GM10248 (cell line): ENCODE data around the gene ZNF273.

Source experiments
- CTCF ChIA-PET: fragments of 300-600 bp; sonication (Branson Sonifier 250); formaldehyde crosslinking; extraction: SDS; loops from one replicate; lab custom pipeline; 2021; ENCODE audit warnings: antibody characterized with exemption; lab: Yijun Ruan, JAX
- POLR2A ChIA-PET: fragments of 350-650 bp; sonication (Branson Sonifier 250); formaldehyde crosslinking; extraction: SDS; loops from one replicate; lab custom pipeline; 2020; ENCODE audit warnings: antibody characterized with exemption; lab: Yijun Ruan, JAX
- DNase-seq: peaks from one replicate; pipeline ENCODE4 v3.0.0; 2012; ENCODE audit errors: extremely low spot score
- TF ChIP-seq, protein P1 (sequence below): IDR thresholded peaks from 2 replicates; pipeline ENCODE4 v1.5.1; 2012; ENCODE audit warnings: mild to moderate bottlenecking, low read depth; ENCODE audit errors: extremely low read depth, missing control alignments, control extremely low read depth

The ZNF273 gene

DNA sequence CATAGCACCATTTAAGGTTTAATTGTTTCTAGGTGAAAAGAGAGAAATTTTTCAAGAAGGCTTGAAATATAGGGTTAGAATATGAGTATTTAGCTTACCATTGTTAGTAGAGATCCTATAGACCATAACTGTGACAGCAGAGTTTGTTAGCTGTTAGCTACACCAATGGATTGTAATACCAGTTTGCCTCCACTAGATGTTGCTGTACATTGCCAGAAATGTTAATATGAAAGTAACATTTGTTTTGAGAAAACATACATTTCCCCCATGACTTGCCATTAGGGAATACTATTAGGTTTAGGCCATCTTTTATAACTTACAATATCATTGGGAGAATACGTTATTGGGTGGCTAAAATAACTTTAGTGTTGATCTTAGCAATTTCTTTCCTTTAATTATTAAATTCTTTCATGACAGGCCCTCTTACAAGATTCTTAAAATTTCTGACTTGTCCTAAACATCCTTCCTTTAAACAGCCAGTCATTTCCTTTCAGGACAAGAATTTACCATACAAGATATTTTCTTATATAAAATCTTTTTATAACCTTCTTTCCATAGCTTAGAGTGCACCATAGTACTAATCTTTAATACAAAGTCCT lies 48.3 kb downstream of the ZNF273 start:
- peak; percentile 46 for DNase-seq
- ChIA-PET POLR2A (no interaction called here), CTCF (interaction anchor here (0.6 to 4.2 kb wide), 15 partner anchors 9 to 490 kb away, joined by 3 to 34 read pairs (median 3); no protein-coding TSS in a partner anchor)
- TF ChIP-seq, protein P1, sequence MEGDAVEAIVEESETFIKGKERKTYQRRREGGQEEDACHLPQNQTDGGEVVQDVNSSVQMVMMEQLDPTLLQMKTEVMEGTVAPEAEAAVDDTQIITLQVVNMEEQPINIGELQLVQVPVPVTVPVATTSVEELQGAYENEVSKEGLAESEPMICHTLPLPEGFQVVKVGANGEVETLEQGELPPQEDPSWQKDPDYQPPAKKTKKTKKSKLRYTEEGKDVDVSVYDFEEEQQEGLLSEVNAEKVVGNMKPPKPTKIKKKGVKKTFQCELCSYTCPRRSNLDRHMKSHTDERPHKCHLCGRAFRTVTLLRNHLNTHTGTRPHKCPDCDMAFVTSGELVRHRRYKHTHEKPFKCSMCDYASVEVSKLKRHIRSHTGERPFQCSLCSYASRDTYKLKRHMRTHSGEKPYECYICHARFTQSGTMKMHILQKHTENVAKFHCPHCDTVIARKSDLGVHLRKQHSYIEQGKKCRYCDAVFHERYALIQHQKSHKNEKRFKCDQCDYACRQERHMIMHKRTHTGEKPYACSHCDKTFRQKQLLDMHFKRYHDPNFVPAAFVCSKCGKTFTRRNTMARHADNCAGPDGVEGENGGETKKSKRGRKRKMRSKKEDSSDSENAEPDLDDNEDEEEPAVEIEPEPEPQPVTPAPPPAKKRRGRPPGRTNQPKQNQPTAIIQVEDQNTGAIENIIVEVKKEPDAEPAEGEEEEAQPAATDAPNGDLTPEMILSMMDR: peak; percentile 70

DNA sequence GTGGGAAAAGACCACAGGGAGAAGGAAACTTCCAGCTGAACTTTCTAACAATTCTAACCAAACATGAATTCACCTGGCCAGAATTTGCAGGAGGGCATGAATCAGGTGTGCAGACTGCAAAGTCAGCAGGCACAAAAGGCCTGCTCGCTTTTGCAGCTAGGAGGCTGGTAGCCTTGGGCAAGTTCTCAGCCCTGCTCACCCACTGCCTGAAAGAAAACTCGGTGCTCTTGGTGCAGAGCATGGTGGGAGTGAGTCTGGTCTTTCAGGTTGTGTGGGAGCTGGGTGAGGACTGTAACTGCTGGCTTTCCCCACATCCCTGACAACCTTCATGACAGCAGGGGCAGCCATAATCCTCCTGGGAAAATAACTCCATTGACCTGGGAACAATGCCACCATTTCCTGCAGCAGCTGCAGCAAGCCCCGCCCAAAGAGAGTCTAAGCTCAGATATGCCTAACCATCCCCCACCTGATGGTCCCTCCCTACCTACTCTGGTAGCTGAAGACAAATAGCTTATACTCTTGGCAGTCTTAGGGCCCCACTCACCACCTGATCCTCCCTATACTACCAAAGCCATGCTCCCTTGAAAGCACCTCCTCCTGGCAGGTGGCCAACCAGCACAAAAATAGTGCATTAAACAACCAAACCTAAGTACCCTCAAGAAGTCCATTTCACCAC lies 56.1 kb downstream of the ZNF273 start:
- POLR2A ChIA-PET: no interaction called here
- TF ChIP-seq, protein P1: no peak
- CTCF ChIA-PET: interaction anchor here (3.5 kb wide), 1 partner anchor 8 kb away, joined by 17 read pairs; no protein-coding TSS in a partner anchor
- no peak for DNase-seq

DNA sequence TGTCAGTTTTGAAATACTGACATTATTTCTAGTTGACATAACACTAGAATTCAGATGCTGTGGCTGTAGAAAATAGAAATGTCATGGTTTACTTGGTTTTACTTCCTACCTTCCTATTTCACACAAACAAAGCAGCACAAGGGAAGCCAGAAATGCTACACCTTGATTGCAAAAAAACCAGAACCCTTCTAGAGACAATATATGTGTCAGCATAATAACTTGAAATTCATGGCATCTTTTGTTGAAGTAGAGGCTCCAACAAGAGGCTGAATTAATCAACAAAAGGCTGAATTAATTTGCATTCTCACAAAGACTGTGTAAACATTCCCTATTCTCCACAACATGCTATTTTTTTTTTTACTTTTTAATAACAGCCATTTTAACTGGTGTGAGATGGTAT lies 62.5 kb downstream of the ZNF273 start:
- TF ChIP-seq, protein P1: no peak
- POLR2A ChIA-PET: no interaction called here
- CTCF ChIA-PET: no interaction called here
- DNase-seq: no peak

DNA sequence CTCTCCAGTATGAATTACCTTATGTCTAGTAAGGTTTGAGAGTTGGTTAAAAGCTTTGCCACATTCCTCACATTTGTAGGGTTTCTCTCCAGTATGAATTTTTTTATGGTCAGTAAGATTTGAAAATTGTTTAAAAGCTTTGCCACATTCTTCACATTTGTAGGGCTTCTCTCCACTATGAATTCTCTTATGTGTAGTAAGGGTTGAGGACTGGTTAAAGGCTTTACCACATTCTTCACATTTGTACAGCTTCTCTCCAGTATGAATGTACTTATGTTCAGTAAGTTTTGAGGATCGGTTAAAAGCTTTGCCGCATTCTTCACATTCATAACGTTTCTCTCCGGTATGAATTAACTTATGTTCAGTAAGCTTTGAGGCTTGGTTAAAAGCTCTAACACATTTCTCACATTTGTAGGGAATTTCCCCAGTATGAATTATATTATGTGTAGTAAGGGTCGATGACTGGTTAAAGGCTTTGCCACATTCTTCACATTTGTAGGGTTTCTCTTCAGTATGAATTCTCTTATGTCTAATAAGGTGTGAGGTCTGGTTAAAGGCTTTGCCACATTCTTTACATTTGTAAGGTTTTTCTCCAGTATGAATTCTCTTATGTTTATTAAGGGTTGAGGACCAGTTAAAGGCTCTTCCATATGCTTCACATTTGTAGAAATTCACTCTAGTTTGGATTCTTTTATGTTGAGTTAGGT lies 75.6 kb downstream of the ZNF273 start:
- POLR2A ChIA-PET: no interaction called here
- TF ChIP-seq, protein P1: no peak
- no peak for DNase-seq
- CTCF ChIA-PET: no interaction called here
